ENCODE measurements around the gene PTPN2.
"Not testable (repeated sequence)": the region's sequence is repeated elsewhere in the genome, so short reads cannot be mapped to it uniquely, and the experiment has no call there.

Gene PTPN2

GRCh38 chr18:12891561-12891960 lies 7.5 kb upstream of the PTPN2 start:
- no peak for DNase-seq (ENCODE audit: low spot score)

GRCh38 chr18:12890964-12891363 lies 6.9 kb upstream of the PTPN2 start:
- no peak for DNase-seq (ENCODE audit: low spot score)

- DNase-seq (ENCODE audit: low spot score), result no peak
Measured at GRCh38 chr18:12886498-12887126, 2.6 kb upstream of the PTPN2 start.

- no peak for DNase-seq (ENCODE audit: low spot score)
Measured at GRCh38 chr18:12885500-12885899, 1.5 kb upstream of the PTPN2 start.

GRCh38 chr18:12884406-12885323 lies 628 bp upstream of the PTPN2 start:
- DNase-seq (ENCODE audit: low spot score), result no peak

- no peak for DNase-seq (ENCODE audit: low spot score)
Measured at GRCh38 chr18:12883372-12883683, 709 bp downstream of the PTPN2 start.

- no peak for DNase-seq (ENCODE audit: low spot score)
Measured at GRCh38 chr18:12882453-12883371, 1.3 kb downstream of the PTPN2 start.

- DNase-seq (ENCODE audit: low spot score), result no peak
Measured at GRCh38 chr18:12880541-12880910, 3.5 kb downstream of the PTPN2 start.

- DNase-seq (ENCODE audit: low spot score), result no peak
Measured at GRCh38 chr18:12879840-12880540, 4.0 kb downstream of the PTPN2 start.

GRCh38 chr18:12874992-12875391 lies 9.0 kb downstream of the PTPN2 start:
- DNase-seq (ENCODE audit: low spot score), result not testable (repeated sequence)

- not testable (repeated sequence) for DNase-seq (ENCODE audit: low spot score)
Measured at GRCh38 chr18:12873961-12874567, 10.0 kb downstream of the PTPN2 start.

- DNase-seq (ENCODE audit: low spot score), result no peak
Measured at GRCh38 chr18:12872408-12872807, 11.6 kb downstream of the PTPN2 start.

GRCh38 chr18:12868576-12868975 lies 15.5 kb downstream of the PTPN2 start:
- DNase-seq (ENCODE audit: low spot score), result no peak

GRCh38 chr18:12867441-12868123 lies 16.5 kb downstream of the PTPN2 start:
- DNase-seq (ENCODE audit: low spot score), result no peak

GRCh38 chr18:12863687-12864216 lies 20.3 kb downstream of the PTPN2 start:
- DNase-seq (ENCODE audit: low spot score), result no peak

- DNase-seq (ENCODE audit: low spot score), result no peak
Measured at GRCh38 chr18:12862874-12863482, 21.1 kb downstream of the PTPN2 start.

- DNase-seq (ENCODE audit: low spot score), result no peak
Measured at GRCh38 chr18:12862467-12862866, 21.6 kb downstream of the PTPN2 start.

GRCh38 chr18:12861637-12862036 lies 22.4 kb downstream of the PTPN2 start:
- no peak for DNase-seq (ENCODE audit: low spot score)

- no peak for DNase-seq (ENCODE audit: low spot score)
Measured at GRCh38 chr18:12860530-12860929, 23.5 kb downstream of the PTPN2 start.

- no peak for DNase-seq (ENCODE audit: low spot score)
Measured at GRCh38 chr18:12858991-12859390, 25.0 kb downstream of the PTPN2 start.

Data from ecto neural progenitor cell (in vitro differentiated cells).